ENCODE data around the gene PNKD. TPM values are rescaled to one million over a fixed set of nuclear protein-coding genes. Genes with fewer than 3 reads are reported as not detected.
A peak's percentile ranks its signal among the peaks of the same experiment; 100 is the strongest.

The PNKD gene
- total RNA-seq, 2 donors from 2014 or later, result 62.4 to 68.5 TPM

DNA sequence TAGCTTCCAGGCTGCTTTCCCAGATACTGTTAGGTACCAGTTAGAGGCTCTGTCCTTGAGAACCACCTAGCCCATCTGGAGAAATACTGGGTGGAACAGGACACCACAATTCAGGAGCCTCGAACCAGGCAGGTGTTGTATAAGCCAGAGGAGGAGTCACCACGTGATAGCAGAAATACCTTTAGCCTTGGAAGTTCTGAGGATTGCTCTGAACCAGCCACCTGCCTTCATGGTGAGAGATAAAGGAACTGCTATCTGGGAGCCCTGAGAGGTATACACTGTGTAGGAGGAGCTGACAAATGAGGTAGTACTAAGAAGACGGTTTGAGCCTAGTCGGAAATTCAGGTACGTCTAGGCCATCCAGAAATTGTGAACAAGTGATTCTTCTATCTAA, 17.1 kb upstream of the PNKD start:
- intact Hi-C loops (cut with DNase I), result no loop called here
- no peak for ATAC-seq
- no peak for DNase-seq

DNA sequence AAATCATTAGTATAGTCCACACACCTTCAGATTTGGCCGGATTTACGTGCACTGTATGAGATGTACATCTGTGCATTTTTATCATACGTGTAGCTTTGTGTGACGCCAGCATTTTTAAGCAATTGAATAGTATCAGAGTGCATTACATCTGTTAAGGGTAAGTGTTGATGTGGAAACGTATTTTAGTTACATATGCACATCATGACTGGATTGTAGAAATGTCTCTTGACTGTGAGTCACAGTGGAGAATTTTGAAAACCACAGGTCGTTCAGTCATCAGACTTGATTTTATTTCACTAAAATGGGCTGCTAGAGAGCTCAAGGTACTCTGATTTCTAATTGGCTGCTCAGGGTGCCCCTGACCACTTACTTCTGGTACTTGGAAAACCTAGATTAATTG, 14.9 kb upstream of the PNKD start:
- DNase-seq (no peak), ATAC-seq (no peak)
- intact Hi-C loops (cut with DNase I), result loop anchor here in 1 of 2 donors (5.0 kb wide), 1 partner anchor 68 kb away; no protein-coding TSS in a partner anchor

DNA sequence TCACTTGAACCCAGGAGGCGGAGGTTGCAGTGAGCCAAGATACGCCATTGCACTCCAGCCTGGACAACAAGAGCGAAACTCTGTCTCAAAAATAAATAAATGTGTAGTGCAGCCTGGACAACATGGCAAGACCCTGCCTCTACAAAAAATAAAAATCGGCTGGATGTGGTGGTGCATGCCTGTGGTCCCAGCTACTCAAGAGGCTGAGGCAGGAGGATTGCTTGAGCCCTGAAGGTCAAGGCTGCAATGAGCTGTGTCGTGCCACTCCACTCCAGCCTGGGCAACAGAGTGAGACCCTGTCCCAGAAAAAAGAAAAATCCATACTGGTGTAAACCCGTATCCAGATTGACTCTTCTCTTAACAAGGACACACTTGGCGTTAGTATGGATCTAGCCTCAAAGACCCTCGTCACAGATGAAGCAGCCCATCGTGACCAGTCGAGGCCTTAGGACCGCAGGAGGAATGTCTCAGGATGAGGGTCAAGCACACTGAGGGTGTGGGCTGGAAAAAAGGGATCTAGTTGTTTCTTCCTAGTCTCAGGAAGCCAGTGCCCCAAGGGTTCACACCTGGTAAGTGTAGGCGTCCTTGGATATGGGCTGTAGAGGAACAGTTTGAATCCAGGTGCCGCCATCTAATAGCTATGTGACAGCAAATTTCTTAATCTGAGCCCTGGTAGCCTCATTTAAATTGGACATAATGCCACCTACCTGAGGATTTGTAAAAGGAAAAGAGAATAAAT, 13.5 kb upstream of the PNKD start:
- ATAC-seq (no peak), DNase-seq (no peak)
- intact Hi-C loops (cut with DNase I), result loop anchor here in 1 of 2 donors (5.0 kb wide), 1 partner anchor 69 kb away; no protein-coding TSS in a partner anchor

DNA sequence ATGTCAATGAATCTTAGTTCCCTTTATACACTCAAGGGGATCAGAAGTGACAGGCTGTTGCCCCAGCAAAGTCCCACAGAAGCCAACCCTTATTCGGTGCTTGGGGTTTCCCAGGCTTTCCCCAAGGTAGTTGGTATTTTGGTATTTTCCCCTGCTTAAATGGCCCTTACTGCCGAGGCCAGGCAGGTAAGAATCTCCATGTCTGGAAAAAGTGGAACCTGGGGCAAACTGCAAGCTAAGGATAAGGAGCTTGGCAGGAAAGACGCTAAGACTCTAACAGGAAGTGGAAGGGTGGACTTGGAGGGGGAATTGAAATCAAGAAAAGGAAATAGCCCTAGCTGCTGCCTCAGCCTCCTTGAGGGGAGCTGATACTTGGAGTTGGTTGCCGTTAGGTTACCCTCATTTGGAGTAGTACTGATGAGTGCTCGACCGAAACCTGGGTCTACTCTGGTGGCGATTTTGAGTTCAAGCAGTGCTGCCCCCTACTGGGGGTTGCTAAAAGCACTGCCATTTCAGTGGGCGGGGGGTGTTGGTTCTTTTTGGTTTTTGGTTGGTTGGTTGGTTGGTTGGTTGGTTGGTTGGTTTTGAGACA, 12.8 kb upstream of the PNKD start:
- intact Hi-C loops (cut with DNase I), result loop anchor here in 1 of 2 donors (5.0 kb wide), 1 partner anchor 70 kb away; no protein-coding TSS in a partner anchor
- no peak for DNase-seq
- ATAC-seq, result peak in 1 of 2 donors; percentile 14

DNA sequence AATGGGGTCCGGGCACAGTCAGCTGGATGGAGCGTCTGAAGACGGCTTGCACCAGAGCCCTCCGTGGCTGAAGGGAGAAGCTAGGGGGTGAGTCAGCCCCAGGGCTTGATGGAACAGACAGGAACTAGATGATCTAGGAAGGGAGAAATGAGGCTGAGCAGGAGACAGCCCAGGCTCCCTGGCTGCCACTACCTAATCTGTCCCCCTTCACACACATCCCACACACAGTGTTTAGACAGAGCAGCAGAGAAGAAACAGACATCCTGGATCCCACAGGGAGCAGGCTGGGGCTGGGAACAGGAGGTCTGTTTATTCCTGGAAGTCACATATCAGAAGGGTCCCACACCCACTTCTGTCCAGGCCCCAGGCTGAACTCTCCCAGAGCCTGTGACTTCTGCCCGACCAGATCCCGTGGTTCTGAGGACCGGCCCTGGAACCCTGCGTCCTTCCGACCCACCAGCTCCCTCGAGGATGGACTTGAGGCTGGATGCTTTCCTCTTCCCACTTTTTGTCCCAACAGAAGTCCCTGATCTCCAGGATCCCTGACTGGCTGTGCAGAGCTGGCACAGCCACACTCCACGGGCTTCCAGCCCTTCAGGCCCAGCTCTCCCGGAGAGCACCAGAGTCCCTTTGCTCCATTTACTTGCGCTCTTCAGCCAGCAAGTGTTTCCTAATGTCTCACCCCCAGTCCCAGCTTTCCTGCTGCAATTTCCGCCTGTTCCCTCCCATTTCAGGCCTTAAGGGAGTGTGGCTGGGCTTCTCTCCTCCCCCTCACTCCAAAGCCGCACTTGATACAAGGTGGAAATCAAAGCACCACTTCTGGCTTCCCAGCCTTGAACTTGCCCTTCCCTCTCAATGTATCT, 11.0 kb upstream of the PNKD start:
- peak; percentile 77 to 79 for ATAC-seq
- intact Hi-C loops (cut with DNase I), result loop anchor here in 1 of 2 donors (5.0 kb wide), 1 partner anchor 72 kb away; no protein-coding TSS in a partner anchor
- peak; percentile 79 for DNase-seq

DNA sequence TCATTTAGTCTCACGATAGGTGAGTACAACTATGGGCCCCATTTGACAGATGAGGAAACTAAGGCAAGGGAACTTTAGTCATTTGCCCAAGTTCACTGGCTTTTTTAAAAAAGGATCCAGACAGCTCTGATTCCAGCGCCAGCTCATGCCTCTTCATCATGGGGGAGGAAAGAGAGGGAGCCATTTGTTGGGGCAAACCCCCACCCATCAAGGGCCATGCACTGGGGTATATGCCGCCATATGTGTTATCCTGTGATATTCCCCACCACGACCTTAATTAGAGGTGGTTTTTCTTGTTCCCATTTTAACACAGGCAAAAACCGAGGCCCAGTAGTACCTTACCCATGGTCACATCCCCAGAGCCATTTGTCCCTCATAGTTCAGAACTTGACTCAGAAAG, 10.2 kb upstream of the PNKD start:
- ATAC-seq (no peak), DNase-seq (no peak)
- intact Hi-C loops (cut with DNase I), result no loop called here

DNA sequence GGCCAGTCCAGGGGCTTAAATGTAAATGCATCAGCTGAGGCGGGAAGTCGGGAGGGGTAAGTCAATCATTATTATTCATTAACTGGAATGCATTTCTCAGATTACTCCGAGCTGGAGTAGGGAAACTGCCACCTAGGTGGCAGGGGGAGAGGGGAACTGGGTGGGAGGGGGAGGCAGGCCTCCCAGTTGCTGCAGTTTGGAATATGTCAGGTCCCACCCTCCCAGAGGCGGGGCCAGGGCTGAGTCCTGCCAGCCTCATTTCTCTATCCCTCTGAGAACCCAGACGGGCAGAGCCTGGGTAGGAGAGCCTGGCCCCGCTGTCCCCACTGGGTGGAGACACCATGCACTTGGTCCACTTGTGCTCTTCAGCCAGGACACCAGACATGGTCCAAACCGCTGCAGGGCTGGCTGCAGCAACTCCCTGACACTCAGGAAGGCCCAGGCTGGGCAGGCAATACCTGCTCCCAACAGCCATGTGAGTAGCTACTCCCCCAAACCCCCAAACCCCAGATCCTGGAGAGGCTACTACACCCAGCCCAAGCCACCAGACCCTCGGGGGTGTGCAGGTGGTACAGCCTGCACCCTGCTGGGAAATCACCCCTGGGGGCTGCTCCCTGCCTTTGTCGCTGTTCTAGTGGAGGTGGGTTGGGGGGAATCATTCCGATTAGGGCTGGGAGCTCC, 9.4 kb upstream of the PNKD start, which contains the start of gene GPBAR1:
TSS of gene GPBAR1 (plus strand) at position 274 of the 681 bp plus-strand sequence. CDS start 1,710 bp downstream, outside the sequence.
- DNase-seq (peak; percentile 74), ATAC-seq (peak; percentile 16 to 39)
- intact Hi-C loops (cut with DNase I), result no loop called here

DNA sequence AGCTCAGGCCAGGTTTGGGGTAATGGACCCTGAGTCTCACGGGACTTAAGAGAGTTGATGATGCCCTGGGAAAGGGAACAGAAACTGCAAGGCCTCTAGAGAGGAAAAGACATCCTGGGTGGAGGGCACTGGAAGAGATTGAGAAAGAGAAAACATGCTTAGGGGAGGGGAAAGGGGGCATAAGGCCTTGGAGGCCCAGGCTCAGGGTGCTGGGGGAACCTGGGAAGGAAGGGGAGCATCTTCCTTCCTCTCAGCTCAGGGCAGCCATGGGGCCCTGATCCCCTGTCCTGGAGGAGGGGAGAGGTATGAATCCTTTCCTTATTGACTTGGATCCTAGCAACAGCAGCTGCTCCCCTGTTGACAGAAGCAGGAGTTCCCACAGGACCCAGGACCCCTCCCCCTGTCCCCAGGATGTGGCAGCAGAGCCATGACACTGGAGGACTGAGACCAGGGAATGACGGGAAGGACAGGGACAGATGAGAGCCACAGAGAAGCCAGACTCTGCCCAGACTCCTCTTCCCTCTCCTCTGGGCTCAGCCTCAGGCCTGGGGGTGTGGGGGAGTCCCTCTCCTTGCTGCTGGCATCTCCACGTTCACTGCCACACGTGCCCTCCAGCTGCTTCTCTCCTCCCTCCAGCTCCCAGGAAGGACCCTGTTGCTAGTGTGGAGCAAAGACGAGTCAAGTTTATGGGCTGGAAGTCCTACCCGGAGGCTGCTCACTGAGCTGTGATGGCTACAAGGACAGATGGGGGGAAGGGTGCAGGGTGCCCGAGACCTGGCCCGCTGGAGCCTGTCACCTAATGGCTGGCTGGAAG, 8.7 kb upstream of the PNKD start:
- no peak for DNase-seq
- ATAC-seq, result no peak
- intact Hi-C loops (cut with DNase I), result no loop called here

DNA sequence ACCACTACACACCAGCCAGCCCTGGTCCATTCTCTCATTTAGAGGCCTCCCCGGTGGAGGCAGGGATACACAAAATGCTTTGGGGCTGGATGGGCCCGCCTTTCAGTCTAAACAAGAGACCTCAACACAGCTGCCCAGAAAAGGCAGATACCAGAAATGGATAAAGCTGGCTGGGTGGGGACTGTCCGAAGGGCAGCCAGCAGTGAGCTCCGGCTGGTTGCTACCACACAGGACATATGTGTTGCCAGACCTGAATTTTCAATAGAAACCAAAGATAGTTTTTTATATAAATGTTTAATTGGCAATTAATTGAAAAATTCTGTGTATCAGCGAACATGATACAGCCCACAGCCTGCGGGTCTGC, 8.1 kb upstream of the PNKD start:
- DNase-seq (no peak), ATAC-seq (no peak)
- intact Hi-C loops (cut with DNase I), result no loop called here

DNA sequence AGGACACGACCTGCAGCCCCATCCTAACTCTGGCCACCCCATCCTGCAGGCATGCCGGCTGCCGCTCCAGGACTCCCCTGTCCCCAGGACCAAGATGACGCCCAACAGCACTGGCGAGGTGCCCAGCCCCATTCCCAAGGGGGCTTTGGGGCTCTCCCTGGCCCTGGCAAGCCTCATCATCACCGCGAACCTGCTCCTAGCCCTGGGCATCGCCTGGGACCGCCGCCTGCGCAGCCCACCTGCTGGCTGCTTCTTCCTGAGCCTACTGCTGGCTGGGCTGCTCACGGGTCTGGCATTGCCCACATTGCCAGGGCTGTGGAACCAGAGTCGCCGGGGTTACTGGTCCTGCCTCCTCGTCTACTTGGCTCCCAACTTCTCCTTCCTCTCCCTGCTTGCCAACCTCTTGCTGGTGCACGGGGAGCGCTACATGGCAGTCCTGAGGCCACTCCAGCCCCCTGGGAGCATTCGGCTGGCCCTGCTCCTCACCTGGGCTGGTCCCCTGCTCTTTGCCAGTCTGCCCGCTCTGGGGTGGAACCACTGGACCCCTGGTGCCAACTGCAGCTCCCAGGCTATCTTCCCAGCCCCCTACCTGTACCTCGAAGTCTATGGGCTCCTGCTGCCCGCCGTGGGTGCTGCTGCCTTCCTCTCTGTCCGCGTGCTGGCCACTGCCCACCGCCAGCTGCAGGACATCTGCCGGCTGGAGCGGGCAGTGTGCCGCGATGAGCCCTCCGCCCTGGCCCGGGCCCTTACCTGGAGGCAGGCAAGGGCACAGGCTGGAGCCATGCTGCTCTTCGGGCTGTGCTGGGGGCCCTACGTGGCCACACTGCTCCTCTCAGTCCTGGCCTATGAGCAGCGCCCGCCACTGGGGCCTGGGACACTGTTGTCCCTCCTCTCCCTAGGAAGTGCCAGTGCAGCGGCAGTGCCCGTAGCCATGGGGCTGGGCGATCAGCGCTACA, 7.4 kb upstream of the PNKD start:
- no peak for ATAC-seq
- DNase-seq, result no peak
- intact Hi-C loops (cut with DNase I), result no loop called here

DNA sequence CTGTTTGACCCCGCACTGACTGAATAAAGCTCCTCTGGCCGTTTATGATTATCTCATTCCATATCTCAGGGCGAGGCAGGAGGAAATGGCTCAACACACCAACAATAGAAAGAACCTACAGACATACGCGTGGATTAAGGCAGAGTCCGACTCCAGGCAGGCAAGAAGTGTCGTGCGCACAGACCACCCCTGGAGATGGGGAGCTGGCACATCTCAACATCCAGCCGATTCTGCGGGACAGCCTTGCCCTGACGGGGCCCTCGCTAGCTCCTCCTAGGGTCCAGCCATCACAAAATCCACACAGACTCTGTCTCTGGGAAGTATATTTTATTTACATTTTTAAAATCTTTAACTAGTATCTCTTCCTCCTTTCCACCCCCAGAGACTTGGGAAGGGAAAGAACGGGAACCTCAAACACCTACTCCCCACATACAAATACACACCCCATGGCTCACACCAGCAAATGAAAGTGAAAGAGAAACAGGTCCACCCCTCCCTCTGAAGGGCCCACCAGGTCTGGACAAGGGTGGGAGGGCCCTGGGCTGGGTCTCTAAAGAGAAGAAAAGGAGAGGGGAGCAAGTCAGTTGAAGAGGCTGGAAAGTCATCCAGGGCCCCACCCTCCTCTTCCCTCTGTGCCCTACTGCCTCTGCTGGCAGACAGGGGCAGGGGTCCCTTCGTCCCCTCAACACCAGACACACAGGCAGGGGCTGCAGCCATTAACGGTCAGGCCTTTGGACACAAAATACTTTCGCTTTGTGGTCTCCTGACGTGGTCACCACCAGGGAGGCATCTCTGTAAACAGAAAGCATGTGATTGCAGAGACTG, 6.3 kb upstream of the PNKD start:
- ATAC-seq (no peak), DNase-seq (no peak)
- intact Hi-C loops (cut with DNase I), result no loop called here

DNA sequence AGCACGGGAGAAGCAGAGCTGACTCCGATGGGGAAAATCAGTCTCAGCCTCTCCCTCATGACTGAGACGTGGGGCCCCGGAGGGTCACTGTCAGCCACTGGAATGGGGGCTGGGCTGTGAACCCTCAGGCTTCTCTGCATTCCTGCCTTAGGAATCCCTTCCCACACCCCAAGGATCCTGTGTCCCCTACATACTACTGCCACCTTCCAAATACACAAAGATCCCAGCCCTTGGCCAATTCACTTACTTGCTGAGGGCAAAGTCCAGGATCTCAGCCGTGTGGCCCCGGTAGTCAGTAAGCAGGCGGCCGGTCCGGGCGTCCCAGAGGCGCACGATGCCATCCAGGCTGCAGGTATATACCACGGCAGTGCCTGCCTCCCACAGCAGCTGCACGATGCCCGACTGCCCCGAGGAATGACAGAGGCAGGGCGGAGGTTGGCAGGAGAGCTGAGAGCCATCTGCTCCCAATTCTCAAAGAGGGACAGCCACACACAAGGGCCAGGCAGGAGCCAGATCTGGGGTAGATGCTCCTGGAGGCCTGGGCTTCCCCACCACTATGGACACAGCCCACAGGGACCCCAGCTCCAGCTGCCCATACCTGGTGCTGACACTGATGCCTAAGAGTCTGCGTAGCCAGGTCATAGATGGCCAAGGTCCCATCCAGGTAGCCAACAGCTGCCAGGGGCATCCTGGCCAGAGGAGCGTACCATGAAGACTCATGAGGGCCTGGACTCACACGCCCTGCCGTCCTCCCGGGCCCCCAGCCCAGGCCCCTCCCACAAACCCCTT, 5.4 kb upstream of the PNKD start:
- no peak for ATAC-seq
- no peak for DNase-seq
- intact Hi-C loops (cut with DNase I), result no loop called here

DNA sequence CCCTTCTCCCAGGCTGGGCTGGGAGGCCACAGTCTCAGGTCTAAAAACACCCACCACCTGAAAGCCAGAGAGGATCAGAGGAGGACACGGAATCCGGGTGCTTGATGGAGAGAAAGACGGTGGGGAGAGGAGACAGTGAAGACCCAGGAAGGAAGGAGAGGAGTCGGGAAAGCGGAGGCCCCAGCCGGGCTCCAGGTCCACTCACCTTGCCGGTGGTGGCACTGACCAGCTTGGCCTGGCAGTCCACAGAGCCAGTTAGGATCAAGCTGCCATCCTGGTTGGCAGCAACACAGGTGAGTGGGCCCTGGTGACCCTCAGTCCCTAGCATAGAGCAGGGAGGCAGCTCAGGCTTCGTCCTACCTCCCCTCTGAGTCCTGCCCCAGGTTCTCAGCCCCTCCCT, 4.7 kb upstream of the PNKD start:
- intact Hi-C loops (cut with DNase I), result no loop called here
- ATAC-seq, result no peak

DNA sequence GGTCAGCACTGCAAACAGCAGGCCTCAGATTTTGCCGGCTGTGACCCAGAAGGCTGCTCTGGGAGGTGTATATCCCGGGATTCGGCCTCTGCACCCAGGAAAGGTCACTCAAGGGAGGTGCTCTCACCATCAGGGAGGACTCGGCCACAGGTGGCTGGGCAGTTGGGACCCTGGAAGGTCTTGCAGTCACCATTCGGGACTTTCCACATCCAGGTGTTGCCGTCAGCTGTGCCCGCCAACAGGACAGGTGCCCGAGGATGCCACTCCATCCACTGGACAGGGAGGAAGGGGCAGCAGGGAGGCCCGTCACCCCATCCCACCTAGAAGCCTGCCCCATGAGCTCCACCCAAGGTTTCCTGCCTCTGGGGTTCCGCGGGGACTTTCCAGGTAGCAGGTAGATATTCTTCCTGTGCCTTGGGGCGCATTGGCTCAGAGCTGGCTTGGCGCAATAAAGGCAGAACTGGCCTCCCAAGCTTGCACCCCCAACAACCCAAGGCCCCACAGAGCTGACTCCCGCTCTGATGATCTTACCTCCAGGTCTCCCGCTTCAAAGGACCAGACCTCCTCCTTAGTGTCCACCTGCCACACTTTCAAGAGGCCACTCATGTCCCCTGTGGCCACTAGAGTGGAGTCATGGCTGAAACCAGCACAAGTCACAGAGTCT, 3.9 kb upstream of the PNKD start:
- ATAC-seq, result no peak
- no peak for DNase-seq
- intact Hi-C loops (cut with DNase I), result no loop called here

More for the DNA sequence above, 4.7 kb upstream of the PNKD start:
- DNase-seq, result no peak

DNA sequence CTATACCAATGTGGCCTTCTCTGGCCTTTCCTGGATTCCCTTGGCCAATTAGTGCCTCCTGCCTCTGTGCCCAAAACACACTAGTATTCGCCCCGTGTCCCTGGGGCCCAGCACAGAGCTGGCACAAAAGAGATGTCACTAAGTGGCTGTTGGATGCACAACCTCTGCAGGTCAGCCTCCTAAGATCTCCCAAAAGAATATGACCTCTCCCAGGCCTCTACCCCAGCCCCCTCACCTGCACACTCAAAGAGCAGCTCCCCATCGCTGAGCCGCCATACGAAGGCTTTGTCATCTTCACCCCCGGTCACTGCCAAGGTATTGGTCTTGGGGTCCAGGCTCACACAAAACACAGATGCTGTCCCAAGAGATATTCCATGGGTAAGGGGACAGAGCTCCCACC, 3.1 kb upstream of the PNKD start:
- intact Hi-C loops (cut with DNase I), result no loop called here
- DNase-seq, result no peak
- ATAC-seq, result no peak
